ENCODE data around the gene PCDH8.
"Not testable (repeated sequence)": the region's sequence is repeated elsewhere in the genome, so short reads cannot be mapped to it uniquely, and the experiment has no call there.

Gene PCDH8

DNA sequence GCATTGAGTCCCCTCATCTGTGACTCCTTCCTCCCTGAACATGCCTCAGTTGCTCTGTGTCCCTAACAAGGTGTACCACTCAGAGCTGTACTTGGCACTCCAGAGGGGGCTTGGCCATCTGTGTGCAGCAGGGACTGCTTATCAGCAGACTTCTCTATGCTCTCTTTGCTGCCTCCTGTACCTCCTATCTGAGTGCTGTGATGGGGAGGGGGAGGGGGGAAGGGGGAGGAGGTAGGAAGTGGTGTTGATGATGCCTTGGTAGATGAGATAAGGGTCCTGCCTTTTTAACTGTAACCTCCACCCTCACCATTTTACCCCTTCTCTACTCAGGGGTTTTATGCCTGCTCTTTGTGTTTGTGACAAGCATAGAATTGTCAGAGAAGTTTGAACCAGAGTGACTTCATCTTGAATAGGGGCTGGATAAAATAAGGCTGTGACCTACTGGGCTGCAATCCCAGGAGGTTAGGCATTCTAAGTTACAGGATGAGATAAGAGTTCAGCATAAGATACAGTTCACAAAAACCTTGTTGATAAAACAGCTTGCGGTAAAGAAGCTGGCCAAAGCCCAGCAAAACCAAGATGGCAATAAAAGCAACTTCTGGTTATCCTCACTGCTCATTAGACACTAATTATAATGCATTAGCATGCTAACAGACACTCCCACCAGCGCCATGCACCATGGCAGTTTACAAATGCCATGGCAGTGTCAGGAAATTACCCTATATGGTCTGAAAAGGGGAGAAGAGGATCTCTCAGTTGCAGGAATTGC is 13.2 kb downstream of the PCDH8 start:
- no peak for TF ChIP-seq CTCF (IDR thresholded peaks at IDR 0.05)
- DNase-seq (ENCODE audit: low spot score): no peak
- H3K27ac ChIP-seq: no peak overlapping the region
- H3K4me3 ChIP-seq: no peak overlapping the region

DNA sequence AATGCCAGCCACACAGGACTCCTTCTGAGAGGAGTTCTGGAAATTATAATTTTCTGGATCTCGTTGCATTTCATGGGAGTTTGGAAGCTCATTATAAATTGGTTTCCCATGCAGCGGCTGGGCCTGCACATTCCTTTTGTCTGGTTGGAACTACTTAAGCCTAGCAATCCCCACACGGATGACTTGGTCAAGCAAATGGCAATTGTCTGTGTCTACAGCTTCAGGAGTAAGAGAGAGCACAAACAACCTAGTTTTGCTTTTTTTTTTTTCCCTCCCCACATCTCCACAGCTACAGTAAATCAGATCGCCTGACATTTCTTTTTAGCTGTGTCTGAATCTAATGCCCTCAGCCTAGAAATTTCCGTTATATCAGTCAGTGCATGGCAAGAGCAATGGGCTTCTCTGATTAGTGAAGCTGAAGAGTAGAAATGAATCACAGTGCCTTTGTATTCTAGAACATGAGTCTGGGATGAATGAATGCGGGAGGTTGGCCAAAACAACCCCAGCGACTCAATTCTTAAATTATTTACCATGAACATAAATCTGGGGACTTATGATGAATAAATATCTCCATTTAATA is 15.1 kb downstream of the PCDH8 start:
- TF ChIP-seq CTCF (IDR thresholded peaks at IDR 0.05): no peak
- Histone ChIP-seq H3K4me3 (no peak overlapping the region), H3K27ac (no peak overlapping the region)
- DNase-seq (ENCODE audit: low spot score): no peak

- no peak for TF ChIP-seq CTCF (IDR thresholded peaks at IDR 0.05)
- no peak overlapping the region for H3K4me3 ChIP-seq
- no peak overlapping the region for H3K27ac ChIP-seq
- no peak for DNase-seq (ENCODE audit: low spot score)
Measured at GRCh38 chr13:52832313-52832712, 16.1 kb downstream of the PCDH8 start.

- TF ChIP-seq CTCF (IDR thresholded peaks at IDR 0.05): no peak
- Histone ChIP-seq H3K4me3 (no peak overlapping the region), H3K27ac (no peak overlapping the region)
- no peak for DNase-seq (ENCODE audit: low spot score)
Measured at GRCh38 chr13:52830946-52831345, 17.5 kb downstream of the PCDH8 start.

DNA sequence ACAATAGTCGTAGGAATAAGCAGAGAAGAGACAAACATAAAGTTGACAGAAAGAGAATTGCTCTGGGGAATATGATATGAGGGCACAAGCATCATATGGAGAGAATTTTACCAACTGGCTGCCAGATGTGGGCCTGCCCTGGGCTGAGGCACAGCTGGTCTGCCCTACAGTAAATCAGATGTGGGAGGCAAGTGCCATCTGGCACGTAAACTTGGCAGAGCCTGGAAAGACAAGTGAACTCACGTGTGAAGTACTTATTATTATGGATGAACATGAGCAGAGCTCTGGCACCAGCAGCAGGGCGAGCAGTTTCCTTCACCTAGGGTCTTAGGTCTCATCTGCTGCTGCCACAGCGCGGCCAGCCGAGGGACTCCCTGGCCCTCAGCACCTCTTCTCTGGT is 20.6 kb downstream of the PCDH8 start:
- DNase-seq (ENCODE audit: low spot score): no peak
- no peak for TF ChIP-seq CTCF (IDR thresholded peaks at IDR 0.05)
- Histone ChIP-seq H3K27ac (no peak overlapping the region), H3K4me3 (no peak overlapping the region)

GRCh38 chr13:52817886-52818285 is 30.6 kb downstream of the PCDH8 start:
- not testable (repeated sequence) for DNase-seq (ENCODE audit: low spot score); H3K27ac ChIP-seq; H3K4me3 ChIP-seq

DNA sequence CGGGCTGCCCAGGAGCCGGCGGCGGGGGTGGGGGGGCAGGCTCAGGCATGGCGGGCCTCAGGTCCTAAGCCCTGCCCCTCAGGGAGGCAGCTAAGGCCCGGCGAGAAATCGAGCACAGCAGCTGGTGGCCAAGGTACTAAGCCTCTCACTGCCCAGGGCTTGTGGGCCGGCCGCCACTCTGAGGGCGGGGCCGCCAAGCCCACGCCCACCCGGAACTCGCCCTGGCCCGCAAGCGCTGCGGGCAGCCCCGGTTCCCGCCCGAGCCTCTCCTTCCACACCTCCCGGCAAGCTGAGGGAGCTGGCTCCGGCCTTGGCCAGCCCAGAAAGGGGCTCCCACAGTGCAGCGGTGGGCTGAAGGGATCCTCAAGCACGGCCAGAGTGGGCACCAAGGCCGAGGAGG is 33.1 kb downstream of the PCDH8 start:
- no peak for TF ChIP-seq CTCF (IDR thresholded peaks at IDR 0.05)
- H3K27ac ChIP-seq: no peak overlapping the region
- DNase-seq (ENCODE audit: low spot score): no peak
- no peak overlapping the region for H3K4me3 ChIP-seq
